Transverse colon (tissue), 4 donors: ENCODE results near the gene IFRD2. TPM values are rescaled to one million over a fixed set of nuclear protein-coding genes. Genes with fewer than 3 reads are reported as not detected.

Experiments
- DNase-seq: peaks from one replicate; pipeline ENCODE4 v3.0.0-alpha.2; 2019
- H3K27ac ChIP-seq, 4 donors: fragments of 200-600 bp; sonication (generic); 2 replicates each; pipeline ENCODE4 v1.5.1; 2016 to 2018; ENCODE audit warnings: inconsistent platforms in 4 of 4
- H3K27me3 ChIP-seq: fragments of 200-600 bp; sonication (generic); 2 replicates; pipeline ENCODE4 v1.5.1; 2017; ENCODE audit warnings: inconsistent platforms
- H3K36me3 ChIP-seq, 4 donors: fragments of 200-600 bp; sonication (generic); 2 replicates each; pipeline ENCODE4 v1.5.1; 2017 to 2019; ENCODE audit warnings: inconsistent platforms in 4 of 4
- H3K4me1 ChIP-seq, 4 donors: fragments of 200-600 bp; sonication (generic); 2 replicates each; pipeline ENCODE4 v1.5.1; 2017 to 2020; ENCODE audit warnings: inconsistent platforms in 4 of 4
- H3K4me3 ChIP-seq, 4 donors: fragments of 200-600 bp; sonication (generic); 1 replicate in 1 of 4; 2 replicates in 3 of 4; pipeline versions ENCODE4 v1.5.1 to v1.6.1; 2017 to 2019; ENCODE audit warnings: inconsistent platforms in 4 of 4
- H3K9me3 ChIP-seq, 2 donors: fragments of 200-600 bp; sonication (generic); 2 replicates each; pipeline ENCODE4 v1.5.1; 2017 to 2019; ENCODE audit warnings: inconsistent platforms in 2 of 2
- EP300 ChIP-seq: sonication (generic); formaldehyde crosslinking; IDR thresholded peaks from one replicate; pipeline ENCODE4 v1.6.1; 2017; ENCODE audit warnings: antibody characterized with exemption, low read depth
- POLR2A ChIP-seq: fragments of 450-650 bp; IDR thresholded peaks from one replicate; pipeline ENCODE4 v1.6.1; 2016; ENCODE audit warnings: antibody characterized with exemption, mild to moderate bottlenecking, moderate library complexity
- POLR2AphosphoS5 ChIP-seq, 3 donors: sonication (generic); formaldehyde crosslinking; IDR thresholded peaks; one replicate each; pipeline ENCODE4 v1.6.1; 2016; ENCODE audit warnings: antibody characterized with exemption in 3 of 3
- WGBS, 2 donors: methylation state at CpG; one replicate each; pipeline ENCODE4 v1.1.5; 2018; ENCODE audit warnings: low coverage in 1 of 2; 5-methylcytosine and 5-hydroxymethylcytosine counted together
- in situ Hi-C, 4 donors: fragments of 200-750 bp; cut with MboI; loops; one replicate each; pipeline versions ENCODE4 v1.15.0 to v1.15.1; 2017; ENCODE audit warnings: low sequenced_read_pairs in 3 of 4, low pct_ligation_motif_present in 1 of 4, low pct_unique_long_range_greater_than_20kb in 1 of 4
- intact Hi-C: fragments of 100-400 bp; cut with DNase I; formaldehyde crosslinking; loops from one replicate; pipeline ENCODE4 v1.15.1; 2023; ENCODE audit warnings: low total_unique reads
- total RNA-seq, 4 donors: library from RNA; depleted of rRNA; stranded (reverse); fragments of >200 nt; gene quantifications; one replicate each; pipeline ENCODE4 v1.1.0, GENCODE V29; 2016
- TF ChIP-seq, protein P1 (sequence below), 5 experiments: fragments of 200-600 bp in 3 of 5; fragments of 450-650 bp in 2 of 5; sonication (generic) in 3 of 5; IDR thresholded peaks; 1 replicate in 2 of 5; 2 replicates in 3 of 5; pipeline ENCODE4 v1.5.1; 2016 to 2017; ENCODE audit warnings: antibody characterized with exemption in 5 of 5, inconsistent platforms in 3 of 5, mild to moderate bottlenecking in 2 of 5, moderate library complexity in 1 of 5

Gene IFRD2
- total RNA-seq, 4 donors from 2014 or later = 44.9 to 183 (median 59.5) TPM

- 90 to 92% methylated on average over 2 to 5 of the region's 5 CpGs for WGBS, 2 donors
- intact Hi-C loops (no loop called here), in situ Hi-C loops (no loop called here)
- Histone ChIP-seq H3K27ac (peak overlapping the region in 3 of 4 donors; percentile 45 to 85 (median 84)), H3K4me3 (no peak overlapping the region), H3K9me3 (no peaks in the 10 kb centered on the region), H3K27me3 (no peaks in the 10 kb centered on the region), H3K4me1 (peaks cover 28 to 70% (median 35%) of the 10 kb centered on the region in 4 donors), H3K36me3 (peaks cover 0 to 11% (median 0%) of the 10 kb centered on the region in 4 donors)
- DNase-seq = no peak
- TF ChIP-seq POLR2AphosphoS5 (IDR thresholded peaks at IDR 0.05) (no peak), POLR2A (no peak), EP300 (no peak)
- TF ChIP-seq, protein P1, sequence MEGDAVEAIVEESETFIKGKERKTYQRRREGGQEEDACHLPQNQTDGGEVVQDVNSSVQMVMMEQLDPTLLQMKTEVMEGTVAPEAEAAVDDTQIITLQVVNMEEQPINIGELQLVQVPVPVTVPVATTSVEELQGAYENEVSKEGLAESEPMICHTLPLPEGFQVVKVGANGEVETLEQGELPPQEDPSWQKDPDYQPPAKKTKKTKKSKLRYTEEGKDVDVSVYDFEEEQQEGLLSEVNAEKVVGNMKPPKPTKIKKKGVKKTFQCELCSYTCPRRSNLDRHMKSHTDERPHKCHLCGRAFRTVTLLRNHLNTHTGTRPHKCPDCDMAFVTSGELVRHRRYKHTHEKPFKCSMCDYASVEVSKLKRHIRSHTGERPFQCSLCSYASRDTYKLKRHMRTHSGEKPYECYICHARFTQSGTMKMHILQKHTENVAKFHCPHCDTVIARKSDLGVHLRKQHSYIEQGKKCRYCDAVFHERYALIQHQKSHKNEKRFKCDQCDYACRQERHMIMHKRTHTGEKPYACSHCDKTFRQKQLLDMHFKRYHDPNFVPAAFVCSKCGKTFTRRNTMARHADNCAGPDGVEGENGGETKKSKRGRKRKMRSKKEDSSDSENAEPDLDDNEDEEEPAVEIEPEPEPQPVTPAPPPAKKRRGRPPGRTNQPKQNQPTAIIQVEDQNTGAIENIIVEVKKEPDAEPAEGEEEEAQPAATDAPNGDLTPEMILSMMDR (IDR thresholded peaks at IDR 0.05) = no peak
Measured at GRCh38 chr3:50249457-50249856, 42.8 kb downstream of the IFRD2 start.

DNA sequence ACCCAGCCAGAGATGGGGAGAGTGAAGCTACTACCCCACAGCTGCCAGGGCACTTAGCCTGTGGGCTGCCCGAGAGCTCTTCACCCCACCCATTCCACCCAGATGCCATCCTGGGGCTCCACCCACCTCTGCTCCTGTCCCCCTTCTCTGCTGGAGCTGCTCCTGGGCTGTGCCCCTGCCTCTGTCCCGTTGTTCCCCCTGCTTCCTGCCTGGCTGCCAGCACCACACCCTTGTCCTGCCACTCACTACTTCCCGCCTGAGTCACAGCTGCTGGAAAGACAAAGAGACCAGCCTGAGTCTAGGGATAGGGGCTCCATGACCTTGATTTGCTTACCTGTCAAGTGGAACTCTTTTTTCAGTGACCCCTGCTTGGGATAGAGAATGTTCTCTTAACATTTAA lies 43.8 kb downstream of the IFRD2 start:
- 32% methylated on average over 3 of the region's 3 CpGs; no CpG with 5 or more reads in 1 of the 2 donors for WGBS, 2 donors
- peak; percentile 65 for DNase-seq
- Histone ChIP-seq H3K4me3 (no peak overlapping the region), H3K9me3 (no peaks in the 10 kb centered on the region), H3K4me1 (peaks cover 31 to 79% (median 37%) of the 10 kb centered on the region in 4 donors), H3K36me3 (peaks cover 0 to 11% (median 0%) of the 10 kb centered on the region in 4 donors), H3K27me3 (no peaks in the 10 kb centered on the region), H3K27ac (peak overlapping the region; percentile 45 to 85 (median 76))
- TF ChIP-seq POLR2AphosphoS5 (IDR thresholded peaks at IDR 0.05) = no peak
- TF ChIP-seq, protein P1 (IDR thresholded peaks at IDR 0.05) = no peak
- no peak for TF ChIP-seq EP300
- TF ChIP-seq POLR2A = no peak
- in situ Hi-C loops (no loop called here), intact Hi-C loops (no loop called here)

- H3K4me1 ChIP-seq = peaks cover 46 to 96% (median 55%) of the 10 kb centered on the region in 4 donors
- peak overlapping the region; percentile 67 to 85 (median 82) for H3K27ac ChIP-seq
- in situ Hi-C loops = no loop called here
- intact Hi-C loops = loop anchor here (2.0 kb wide), 1 partner anchor 20 kb away; no protein-coding TSS in a partner anchor
- DNase-seq = peak; percentile 55
- no peaks in the 10 kb centered on the region for H3K27me3 ChIP-seq
- H3K4me3 ChIP-seq = peak overlapping the region in 1 of 4 donors; percentile 48
- no peaks in the 10 kb centered on the region for H3K9me3 ChIP-seq
- TF ChIP-seq, protein P1 (IDR thresholded peaks at IDR 0.05) = peak in 3 of 5 experiments; percentile 3 to 42 (median 15)
- TF ChIP-seq EP300 (no peak), POLR2AphosphoS5 (IDR thresholded peaks at IDR 0.05) (no peak), POLR2A (no peak)
- no peaks in the 10 kb centered on the region for H3K36me3 ChIP-seq
- WGBS, 2 donors = 23% methylated on average over 10 of the region's 10 CpGs; no CpG with 5 or more reads in 1 of the 2 donors
Measured at GRCh38 chr3:50246517-50246954, 45.7 kb downstream of the IFRD2 start.

DNA sequence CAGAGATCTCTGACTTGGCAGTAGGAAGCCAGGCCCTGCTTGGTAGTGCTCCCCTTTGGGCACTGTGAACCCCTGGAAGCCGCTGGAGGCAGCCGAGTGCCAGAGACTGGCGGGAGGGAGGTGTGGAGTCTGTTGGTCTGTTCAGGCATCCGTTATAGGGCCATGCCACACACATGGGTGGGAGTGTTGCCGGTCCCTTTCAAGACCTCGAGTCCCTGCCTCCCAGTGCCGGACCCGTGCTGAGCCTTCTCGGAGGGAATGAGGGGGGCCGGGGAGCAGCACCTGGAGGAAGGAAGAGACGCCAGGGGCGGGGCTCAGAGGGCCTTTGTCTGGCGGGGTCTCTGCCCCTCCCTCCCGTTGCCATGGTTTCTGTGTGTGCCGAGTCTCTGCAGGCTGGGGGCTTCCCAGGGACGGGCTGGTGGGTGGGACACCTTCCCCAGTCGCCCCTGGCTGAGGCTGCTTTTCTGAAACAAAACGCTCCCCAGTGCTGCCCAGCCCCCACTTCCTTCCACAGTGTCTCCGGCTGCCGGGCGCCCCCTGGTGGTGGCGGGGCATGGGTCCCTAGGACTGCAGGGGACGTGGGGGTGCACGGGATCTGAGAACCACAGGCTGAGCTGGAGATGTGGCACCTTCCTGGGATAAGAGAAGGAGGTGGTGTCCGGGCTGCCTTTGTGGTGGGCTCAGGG lies 46.3 kb downstream of the IFRD2 start:
- TF ChIP-seq POLR2AphosphoS5 (IDR thresholded peaks at IDR 0.05) (no peak), POLR2A (no peak), EP300 (no peak)
- TF ChIP-seq, protein P1 (IDR thresholded peaks at IDR 0.05) = peak; percentile 97 to 99 (median 99)
- peaks cover 52 to 96% (median 57%) of the 10 kb centered on the region in 4 donors for H3K4me1 ChIP-seq
- DNase-seq = peak; percentile 95
- in situ Hi-C loops = no loop called here
- 3% methylated on average over 25 of the region's 25 CpGs; no CpG with 5 or more reads in 1 of the 2 donors for WGBS, 2 donors
- intact Hi-C loops = loop anchor here (2.0 kb wide), 1 partner anchor 19 kb away; no protein-coding TSS in a partner anchor
- peak overlapping the region; percentile 17 to 48 (median 36) for H3K4me3 ChIP-seq
- no peaks in the 10 kb centered on the region for H3K27me3 ChIP-seq
- H3K36me3 ChIP-seq = no peaks in the 10 kb centered on the region
- H3K9me3 ChIP-seq = no peaks in the 10 kb centered on the region
- peak overlapping the region; percentile 67 to 85 (median 82) for H3K27ac ChIP-seq
